GM18526 (cell line): Measurements from ENCODE around the gene COX7A2L.

ENCODE experiments used
- POLR2A ChIP-seq: IDR thresholded peaks from 3 replicates; pipeline ENCODE4 v1.6.1; 2011; ENCODE audit not compliant: insufficient read length; ENCODE audit errors: extremely low read depth

The COX7A2L gene

GRCh38 chr2:42310007-42310515 lies 51.0 kb downstream of the COX7A2L start:
- no peak for TF ChIP-seq POLR2A

GRCh38 chr2:42309366-42309765 lies 51.7 kb downstream of the COX7A2L start:
- TF ChIP-seq POLR2A: no peak

GRCh38 chr2:42307180-42307579 lies 53.8 kb downstream of the COX7A2L start:
- no peak for TF ChIP-seq POLR2A

- no peak for TF ChIP-seq POLR2A
These were observed 56.8 kb downstream of the COX7A2L start for GRCh38 chr2:42304059-42304713.

- no peak for TF ChIP-seq POLR2A
These were observed 57.8 kb downstream of the COX7A2L start for GRCh38 chr2:42303252-42303651.

- TF ChIP-seq POLR2A: no peak
These were observed 60.5 kb downstream of the COX7A2L start for GRCh38 chr2:42300527-42300926.
